ENCODE results near the gene C3orf18.
"Not testable (repeated sequence)": the region's sequence is repeated elsewhere in the genome, so short reads cannot be mapped to it uniquely, and the experiment has no call there.

Gene C3orf18

GRCh38 chr3:50519471-50520089 is 48.0 kb downstream of the C3orf18 start:
- no peak for DNase-seq

- DNase-seq: no peak
These were observed 49.1 kb downstream of the C3orf18 start for GRCh38 chr3:50518436-50518835.

GRCh38 chr3:50517721-50518206 is 49.8 kb downstream of the C3orf18 start:
- no peak for DNase-seq

- no peak for DNase-seq
These were observed 51.1 kb downstream of the C3orf18 start for GRCh38 chr3:50516440-50516871.

- DNase-seq: no peak
These were observed 51.7 kb downstream of the C3orf18 start for GRCh38 chr3:50515565-50516439.

GRCh38 chr3:50512908-50513307 is 54.6 kb downstream of the C3orf18 start:
- not testable (repeated sequence) for DNase-seq

GRCh38 chr3:50512131-50512530 is 55.4 kb downstream of the C3orf18 start:
- no peak for DNase-seq

GRCh38 chr3:50510325-50510724 is 57.2 kb downstream of the C3orf18 start:
- DNase-seq: no peak

GRCh38 chr3:50509715-50510114 is 57.8 kb downstream of the C3orf18 start:
- DNase-seq: no peak

- no peak for DNase-seq
These were observed 58.7 kb downstream of the C3orf18 start for GRCh38 chr3:50508821-50509220.

Measured in cortex of kidney (tissue), 1 donor.